ENCODE results near the gene CCSER1. TPM values are rescaled to one million over a fixed set of nuclear protein-coding genes. Genes with fewer than 3 reads are reported as not detected.

CCSER1 gene
- total and polyA plus RNA-seq, 2 experiments from 2014 or later = not detected

DNA sequence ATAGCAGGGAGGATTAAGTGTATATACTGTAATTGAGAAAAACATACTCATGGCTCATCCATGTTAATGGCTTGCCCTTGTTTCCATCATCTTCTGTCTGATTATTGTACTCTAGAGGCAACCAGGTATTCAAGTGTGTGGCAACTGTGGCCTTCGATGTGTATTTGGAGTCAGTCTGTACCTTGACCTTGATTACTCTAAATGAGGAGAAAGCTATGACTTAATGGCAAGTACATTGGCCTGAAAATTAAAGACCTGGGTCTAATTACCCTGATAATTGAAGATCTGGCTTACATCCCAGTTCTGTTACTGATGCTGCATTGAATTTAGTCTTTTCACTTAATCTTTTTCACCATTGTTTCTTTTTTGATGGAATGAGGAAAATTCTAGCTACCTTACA lies 409.2 kb downstream of the CCSER1 start:
- Histone ChIP-seq H3K4me2 (ENCODE audit: unreplicated experiment) (no peak overlapping the region), H3F3A (ENCODE audit: insufficient read depth) (no peaks in the 10 kb centered on the region), H3K9ac (no peak overlapping the region), H2AFZ (no peak overlapping the region), H3K4me3 (no peak overlapping the region), H3K27me3 (replicated peaks; ENCODE audit: insufficient read depth) (no peaks in the 10 kb centered on the region), H3K9me3 (ENCODE audit: low read depth) (no peaks in the 10 kb centered on the region), H3K79me2 (ENCODE audit: insufficient read depth) (no peaks in the 10 kb centered on the region), H3K9me2 (ENCODE audit: insufficient read depth) (no peaks in the 10 kb centered on the region), H4K20me1 (ENCODE audit: insufficient read depth) (no peaks in the 10 kb centered on the region), H3K27ac (no peak overlapping the region), H3K4me1 (ENCODE audit: insufficient read depth) (no peaks in the 10 kb centered on the region), H3K36me3 (ENCODE audit: low read depth) (no peaks in the 10 kb centered on the region)
- no peak for DNase-seq
- 8 to 21% methylated on average over 1 of the region's 1 CpG for WGBS, 2 experiments (ENCODE audit: low coverage in 1 of 2, low lambda C conversion rate in 2 of 2, missing lambda C conversion rate in 2 of 2)
- in situ Hi-C loops (cut with MboI) = no loop called here
- no peak for TF ChIP-seq EZH2 (IDR thresholded peaks at IDR 0.05; ENCODE audit: insufficient read depth, poor library complexity, severe bottlenecking)
- TF ChIP-seq EZH2phosphoT487 (IDR thresholded peaks at IDR 0.05; ENCODE audit: insufficient read depth, low read depth) = no peak

- 10 to 18% methylated on average over 3 of the region's 3 CpGs for WGBS, 2 experiments (ENCODE audit: low coverage in 1 of 2, low lambda C conversion rate in 2 of 2, missing lambda C conversion rate in 2 of 2)
- H3K27ac ChIP-seq = no peak overlapping the region
- no peaks in the 10 kb centered on the region for H4K20me1 ChIP-seq (ENCODE audit: insufficient read depth)
- DNase-seq = no peak
- H3K4me2 ChIP-seq (ENCODE audit: unreplicated experiment) = no peak overlapping the region
- no peak for TF ChIP-seq EZH2 (IDR thresholded peaks at IDR 0.05; ENCODE audit: insufficient read depth, poor library complexity, severe bottlenecking)
- H3K9ac ChIP-seq = no peak overlapping the region
- H3K4me1 ChIP-seq (ENCODE audit: insufficient read depth) = no peaks in the 10 kb centered on the region
- H3K4me3 ChIP-seq = no peak overlapping the region
- H3F3A ChIP-seq (ENCODE audit: insufficient read depth) = no peaks in the 10 kb centered on the region
- in situ Hi-C loops (cut with MboI) = no loop called here
- H3K27me3 ChIP-seq (replicated peaks; ENCODE audit: insufficient read depth) = no peaks in the 10 kb centered on the region
- no peaks in the 10 kb centered on the region for H3K9me3 ChIP-seq (ENCODE audit: low read depth)
- H3K36me3 ChIP-seq (ENCODE audit: low read depth) = no peaks in the 10 kb centered on the region
- H3K79me2 ChIP-seq (ENCODE audit: insufficient read depth) = no peaks in the 10 kb centered on the region
- H2AFZ ChIP-seq = no peak overlapping the region
- H3K9me2 ChIP-seq (ENCODE audit: insufficient read depth) = no peaks in the 10 kb centered on the region
Measured at GRCh38 chr4:90537491-90537890, 410.3 kb downstream of the CCSER1 start.

DNA sequence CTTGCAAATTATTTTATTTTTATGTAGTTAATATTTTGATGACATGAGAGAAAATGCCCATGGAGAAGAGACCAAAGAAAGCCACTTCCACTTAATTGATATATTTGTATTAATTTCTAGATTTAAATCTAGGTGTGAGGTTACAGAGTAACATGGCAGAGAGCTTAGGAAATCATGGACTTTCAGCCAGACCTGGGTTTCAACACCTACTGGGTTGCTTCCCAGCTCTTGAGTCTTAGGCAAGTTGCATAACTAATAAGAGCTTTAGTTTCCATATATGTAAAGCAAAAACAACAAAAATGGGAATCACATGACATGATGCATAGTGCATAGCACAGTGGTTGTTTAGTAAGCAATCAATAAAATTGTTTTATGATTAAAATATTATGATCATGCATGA lies 413.3 kb downstream of the CCSER1 start:
- DNase-seq = no peak
- in situ Hi-C loops (cut with MboI) = no loop called here
- Histone ChIP-seq H2AFZ (no peak overlapping the region), H3K4me1 (ENCODE audit: insufficient read depth) (no peaks in the 10 kb centered on the region), H3F3A (ENCODE audit: insufficient read depth) (no peaks in the 10 kb centered on the region), H3K27me3 (replicated peaks; ENCODE audit: insufficient read depth) (no peaks in the 10 kb centered on the region), H3K36me3 (ENCODE audit: low read depth) (no peaks in the 10 kb centered on the region), H3K9ac (no peak overlapping the region), H3K4me2 (ENCODE audit: unreplicated experiment) (no peak overlapping the region), H4K20me1 (ENCODE audit: insufficient read depth) (no peaks in the 10 kb centered on the region), H3K9me3 (ENCODE audit: low read depth) (no peaks in the 10 kb centered on the region), H3K9me2 (ENCODE audit: insufficient read depth) (no peaks in the 10 kb centered on the region), H3K79me2 (ENCODE audit: insufficient read depth) (no peaks in the 10 kb centered on the region), H3K27ac (no peak overlapping the region), H3K4me3 (no peak overlapping the region)
- TF ChIP-seq EZH2phosphoT487 (IDR thresholded peaks at IDR 0.05; ENCODE audit: insufficient read depth, low read depth) (no peak), EZH2 (IDR thresholded peaks at IDR 0.05; ENCODE audit: insufficient read depth, poor library complexity, severe bottlenecking) (no peak)

DNA sequence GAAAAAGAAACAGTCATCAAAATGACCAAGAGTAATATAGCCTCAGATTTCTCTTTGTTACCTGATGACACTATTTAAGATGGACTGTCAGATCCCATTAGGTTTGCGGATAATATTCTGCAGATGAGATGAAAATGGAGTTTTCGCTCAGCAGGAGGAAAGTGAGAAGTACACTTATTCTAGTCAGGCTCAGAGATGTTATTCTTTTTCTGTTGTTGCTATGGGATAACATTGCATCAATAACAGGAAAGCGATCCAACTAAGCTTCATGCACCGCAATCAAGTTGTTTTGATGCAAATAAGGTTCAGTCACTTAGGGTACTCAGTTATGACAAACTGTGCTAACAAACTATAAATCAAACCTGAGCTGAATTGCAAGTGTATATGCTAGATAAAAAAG lies 415.0 kb downstream of the CCSER1 start:
- Histone ChIP-seq H3K4me1 (ENCODE audit: insufficient read depth) (no peaks in the 10 kb centered on the region), H3K9ac (no peak overlapping the region), H2AFZ (no peak overlapping the region), H3K79me2 (ENCODE audit: insufficient read depth) (no peaks in the 10 kb centered on the region), H3K9me3 (ENCODE audit: low read depth) (no peaks in the 10 kb centered on the region), H3K4me2 (ENCODE audit: unreplicated experiment) (no peak overlapping the region), H4K20me1 (ENCODE audit: insufficient read depth) (no peaks in the 10 kb centered on the region), H3F3A (ENCODE audit: insufficient read depth) (no peaks in the 10 kb centered on the region), H3K9me2 (ENCODE audit: insufficient read depth) (no peaks in the 10 kb centered on the region), H3K36me3 (ENCODE audit: low read depth) (no peaks in the 10 kb centered on the region), H3K27me3 (replicated peaks; ENCODE audit: insufficient read depth) (no peaks in the 10 kb centered on the region), H3K27ac (no peak overlapping the region), H3K4me3 (no peak overlapping the region)
- TF ChIP-seq EZH2 (IDR thresholded peaks at IDR 0.05; ENCODE audit: insufficient read depth, poor library complexity, severe bottlenecking) (no peak), EZH2phosphoT487 (IDR thresholded peaks at IDR 0.05; ENCODE audit: insufficient read depth, low read depth) (no peak)
- in situ Hi-C loops (cut with MboI) = no loop called here
- 29 to 33% methylated on average over 4 of the region's 4 CpGs for WGBS, 2 experiments (ENCODE audit: low coverage in 1 of 2, low lambda C conversion rate in 2 of 2, missing lambda C conversion rate in 2 of 2)
- no peak for DNase-seq

DNA sequence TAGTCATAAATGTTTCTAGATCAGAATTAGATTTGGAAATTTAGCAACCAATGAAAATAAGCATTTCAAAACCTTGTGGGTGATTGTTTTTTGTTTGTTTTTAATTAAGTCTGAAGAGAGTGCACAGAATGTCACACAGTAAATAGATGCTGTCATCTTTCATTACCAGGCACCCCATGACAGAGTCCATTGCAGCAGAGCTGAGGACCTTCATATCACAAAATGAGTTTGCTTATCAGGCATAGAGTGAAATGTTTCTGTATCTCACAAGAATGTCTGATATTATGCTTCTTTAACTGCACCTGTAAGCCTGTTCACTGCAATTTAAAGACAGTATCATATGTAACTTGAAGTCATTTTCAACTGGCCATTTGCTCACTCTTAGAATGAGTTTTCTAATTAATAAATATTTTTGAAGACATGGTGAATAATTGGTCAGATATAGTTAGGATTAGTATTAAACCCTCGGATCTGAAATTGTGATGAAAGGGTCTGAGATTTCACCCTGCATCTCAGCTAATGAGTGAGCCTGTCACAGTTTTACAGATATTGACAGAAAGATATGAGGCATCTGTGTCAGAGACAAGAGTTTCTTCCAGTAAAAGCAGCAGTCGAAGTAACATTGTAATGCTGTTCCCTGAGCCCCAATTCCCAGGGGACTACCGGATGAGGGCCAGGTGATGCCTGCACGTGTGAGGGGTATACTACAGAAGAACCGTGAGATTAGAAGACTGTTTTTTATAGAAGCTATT lies 416.4 kb downstream of the CCSER1 start:
- Histone ChIP-seq H3K4me1 (ENCODE audit: insufficient read depth) (no peaks in the 10 kb centered on the region), H3K4me3 (no peak overlapping the region), H3K9ac (no peak overlapping the region), H3K4me2 (ENCODE audit: unreplicated experiment) (no peak overlapping the region), H3K27ac (no peak overlapping the region), H4K20me1 (ENCODE audit: insufficient read depth) (no peaks in the 10 kb centered on the region), H3F3A (ENCODE audit: insufficient read depth) (no peaks in the 10 kb centered on the region), H3K9me2 (ENCODE audit: insufficient read depth) (no peaks in the 10 kb centered on the region), H3K79me2 (ENCODE audit: insufficient read depth) (no peaks in the 10 kb centered on the region), H3K27me3 (replicated peaks; ENCODE audit: insufficient read depth) (no peaks in the 10 kb centered on the region), H2AFZ (no peak overlapping the region), H3K9me3 (ENCODE audit: low read depth) (no peaks in the 10 kb centered on the region), H3K36me3 (ENCODE audit: low read depth) (no peaks in the 10 kb centered on the region)
- no peak for TF ChIP-seq EZH2 (IDR thresholded peaks at IDR 0.05; ENCODE audit: insufficient read depth, poor library complexity, severe bottlenecking)
- no peak for TF ChIP-seq EZH2phosphoT487 (IDR thresholded peaks at IDR 0.05; ENCODE audit: insufficient read depth, low read depth)
- in situ Hi-C loops (cut with MboI) = no loop called here
- no peak for DNase-seq
- 25 to 29% methylated on average over 5 of the region's 5 CpGs for WGBS, 2 experiments (ENCODE audit: low coverage in 1 of 2, low lambda C conversion rate in 2 of 2, missing lambda C conversion rate in 2 of 2)

Measured in GM23248 (cell line).